Omental fat pad (tissue), 4 donors: Measurements from ENCODE around the gene RBFA. TPM values are rescaled to one million over a fixed set of nuclear protein-coding genes. Genes with fewer than 3 reads are reported as not detected.
"Not testable (repeated sequence)": the region's sequence is repeated elsewhere in the genome, so short reads cannot be mapped to it uniquely, and the experiment has no call there.

Experiments
- ATAC-seq: fragments of 150-250 bp; one replicate; pipeline ENCODE4 v1.9.1; 2016; ENCODE audit warnings: mild to moderate bottlenecking, moderate library complexity; ENCODE audit not compliant: low FRiP score
- DNase-seq: peaks from one replicate; pipeline ENCODE4 v3.0.0-alpha.2; 2019; ENCODE audit warnings: low spot score
- total RNA-seq, 4 donors: library from RNA; depleted of rRNA; stranded (reverse); fragments of >200 nt; gene quantifications; one replicate each; pipeline ENCODE4 v1.1.0, GENCODE V29; 2016
- TF ChIP-seq, protein P1 (sequence below), 3 donors: fragments of 450-650 bp; IDR thresholded peaks; one replicate each; pipeline ENCODE4 v1.5.1; 2016 to 2017; ENCODE audit warnings: antibody characterized with exemption in 3 of 3, mild to moderate bottlenecking in 3 of 3, moderate library complexity in 2 of 3

The RBFA gene
- total RNA-seq, 4 donors from 2014 or later: 26.3 to 45.3 (median 32.8) TPM

DNA sequence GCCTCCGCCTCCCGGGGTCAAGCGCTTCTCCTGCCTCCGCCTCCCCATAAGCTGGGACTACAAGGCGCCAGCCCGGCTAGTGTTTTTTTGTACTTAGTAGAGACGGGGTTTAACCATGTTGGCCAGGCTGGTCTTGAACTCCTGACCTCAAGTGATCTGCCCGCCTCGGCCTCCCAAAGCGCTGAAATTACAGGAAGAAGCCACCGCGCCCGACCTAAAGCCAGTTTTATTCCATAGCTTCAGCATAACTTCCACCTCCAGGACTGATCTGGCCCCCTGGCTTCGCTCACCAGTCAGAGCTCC lies 45.1 kb upstream of the RBFA start:
- DNase-seq: no peak
- TF ChIP-seq, protein P1, sequence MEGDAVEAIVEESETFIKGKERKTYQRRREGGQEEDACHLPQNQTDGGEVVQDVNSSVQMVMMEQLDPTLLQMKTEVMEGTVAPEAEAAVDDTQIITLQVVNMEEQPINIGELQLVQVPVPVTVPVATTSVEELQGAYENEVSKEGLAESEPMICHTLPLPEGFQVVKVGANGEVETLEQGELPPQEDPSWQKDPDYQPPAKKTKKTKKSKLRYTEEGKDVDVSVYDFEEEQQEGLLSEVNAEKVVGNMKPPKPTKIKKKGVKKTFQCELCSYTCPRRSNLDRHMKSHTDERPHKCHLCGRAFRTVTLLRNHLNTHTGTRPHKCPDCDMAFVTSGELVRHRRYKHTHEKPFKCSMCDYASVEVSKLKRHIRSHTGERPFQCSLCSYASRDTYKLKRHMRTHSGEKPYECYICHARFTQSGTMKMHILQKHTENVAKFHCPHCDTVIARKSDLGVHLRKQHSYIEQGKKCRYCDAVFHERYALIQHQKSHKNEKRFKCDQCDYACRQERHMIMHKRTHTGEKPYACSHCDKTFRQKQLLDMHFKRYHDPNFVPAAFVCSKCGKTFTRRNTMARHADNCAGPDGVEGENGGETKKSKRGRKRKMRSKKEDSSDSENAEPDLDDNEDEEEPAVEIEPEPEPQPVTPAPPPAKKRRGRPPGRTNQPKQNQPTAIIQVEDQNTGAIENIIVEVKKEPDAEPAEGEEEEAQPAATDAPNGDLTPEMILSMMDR (IDR thresholded peaks at IDR 0.05): no peak
- no peak for ATAC-seq

DNA sequence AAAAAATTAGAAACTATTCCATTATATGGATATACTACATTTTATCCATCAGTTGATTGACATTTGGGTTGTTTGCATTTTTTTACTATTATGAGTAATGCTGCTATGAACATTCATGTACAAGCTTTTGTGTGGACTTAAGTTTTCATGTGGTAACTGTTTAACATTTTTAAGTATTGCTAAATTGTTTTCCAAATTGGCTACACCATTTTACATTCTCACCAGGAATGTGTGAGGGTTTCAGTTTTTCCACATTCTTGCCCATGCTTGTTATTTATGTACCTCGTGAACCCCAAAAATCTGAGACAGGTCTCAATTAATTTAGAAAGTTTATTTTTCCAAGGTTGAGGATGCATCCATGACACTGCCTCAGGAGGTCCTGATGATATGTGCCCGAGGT lies 42.7 kb upstream of the RBFA start:
- ATAC-seq (no peak), DNase-seq (no peak)
- TF ChIP-seq, protein P1 (IDR thresholded peaks at IDR 0.05): no peak

DNA sequence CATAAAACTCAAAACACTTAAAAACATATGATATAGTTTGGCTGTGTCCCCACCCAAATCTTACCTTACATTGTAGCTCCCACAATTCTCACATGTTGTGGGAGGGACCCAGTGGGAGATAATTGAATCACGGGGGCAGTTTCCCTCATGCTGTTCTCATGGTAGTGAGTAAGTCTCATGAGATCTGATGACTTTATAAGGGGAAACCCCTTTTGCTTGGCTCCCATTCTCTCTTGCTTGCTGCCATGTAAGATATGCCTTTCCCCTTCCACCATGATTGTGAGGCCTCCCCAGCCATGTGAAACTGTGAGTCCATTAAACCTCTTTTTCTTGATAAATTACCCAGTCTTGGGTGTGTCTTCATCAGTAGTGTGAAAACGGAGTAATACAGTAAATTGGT lies 34.5 kb upstream of the RBFA start:
- not testable (repeated sequence) for ATAC-seq, DNase-seq

DNA sequence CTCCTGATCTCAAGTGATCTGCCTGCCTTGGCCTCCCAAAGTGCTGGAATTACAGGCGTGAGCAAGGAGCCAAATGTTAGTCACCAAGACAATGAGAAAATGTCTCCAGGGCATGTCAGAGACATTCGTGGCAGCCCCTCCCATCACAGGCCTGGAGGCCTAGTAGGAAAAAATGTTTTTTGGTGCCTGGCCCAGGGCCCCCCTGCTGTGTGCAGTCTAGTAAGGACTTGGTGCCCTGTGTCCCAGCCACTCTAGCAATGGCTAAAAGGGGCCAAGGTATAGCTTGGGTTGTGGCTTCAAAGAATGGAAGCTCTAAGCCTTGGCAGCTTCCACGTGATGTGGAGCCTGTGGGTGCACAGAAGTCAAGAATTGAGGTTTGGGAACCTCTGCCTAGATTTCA lies 33.4 kb upstream of the RBFA start:
- no peak for ATAC-seq
- no peak for DNase-seq
- TF ChIP-seq, protein P1 (IDR thresholded peaks at IDR 0.05): no peak

DNA sequence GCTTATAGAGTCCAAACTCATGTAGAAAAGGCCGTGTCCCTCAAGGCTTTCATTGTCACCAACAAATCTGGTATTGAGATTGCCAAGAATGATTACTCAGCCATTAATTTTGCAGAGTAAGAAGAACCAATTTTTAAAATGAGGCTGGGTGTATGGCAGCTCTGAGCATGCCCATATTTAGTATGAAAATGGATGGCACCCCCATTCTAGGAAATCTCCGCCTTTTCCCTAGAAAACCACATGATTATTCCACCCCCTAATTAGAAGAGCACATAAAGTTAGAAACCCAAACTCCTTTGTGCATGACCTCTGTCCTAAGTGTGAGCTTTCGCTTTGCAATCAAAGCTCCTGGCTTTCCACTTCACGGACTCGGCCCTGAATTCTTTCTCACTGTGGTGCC lies 31.8 kb upstream of the RBFA start:
- TF ChIP-seq, protein P1 (IDR thresholded peaks at IDR 0.05): no peak
- no peak for ATAC-seq
- DNase-seq: no peak

DNA sequence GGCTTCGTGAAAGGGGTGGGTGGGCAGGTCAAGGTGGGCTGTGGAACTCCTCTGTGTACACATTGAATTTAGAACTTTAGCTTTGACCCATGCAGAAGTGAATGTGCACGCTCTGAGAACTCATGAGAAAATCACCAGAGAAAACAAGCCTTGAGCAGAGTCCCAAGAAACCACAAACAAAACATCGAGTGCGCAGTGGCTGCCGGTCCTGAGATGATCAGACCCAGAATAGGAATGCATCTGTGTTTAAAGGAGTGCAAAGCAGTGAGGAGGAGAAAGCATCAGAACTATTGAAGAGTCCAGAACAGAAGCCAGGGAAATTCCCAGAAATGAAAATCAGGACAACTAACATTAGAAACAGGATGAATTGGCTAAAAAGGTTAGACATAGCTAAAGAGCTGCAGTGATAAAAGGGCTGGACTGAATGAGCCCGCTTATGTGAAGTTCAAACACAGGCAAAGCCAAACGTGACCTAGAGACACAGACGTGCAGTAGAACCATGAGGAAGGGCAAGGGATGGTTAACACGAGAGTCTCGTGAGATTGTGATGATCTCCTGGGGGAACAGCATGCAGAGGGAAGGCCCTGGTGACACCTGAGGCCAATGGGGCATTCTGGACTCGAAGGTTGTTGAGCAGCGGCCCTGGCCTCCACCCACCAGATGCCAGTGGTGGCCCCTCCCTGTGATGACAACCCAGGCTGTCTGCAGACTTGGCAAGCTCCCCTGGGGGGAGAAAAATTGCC lies 29.5 kb upstream of the RBFA start:
- ATAC-seq (no peak), DNase-seq (no peak)
- TF ChIP-seq, protein P1 (IDR thresholded peaks at IDR 0.05): no peak

DNA sequence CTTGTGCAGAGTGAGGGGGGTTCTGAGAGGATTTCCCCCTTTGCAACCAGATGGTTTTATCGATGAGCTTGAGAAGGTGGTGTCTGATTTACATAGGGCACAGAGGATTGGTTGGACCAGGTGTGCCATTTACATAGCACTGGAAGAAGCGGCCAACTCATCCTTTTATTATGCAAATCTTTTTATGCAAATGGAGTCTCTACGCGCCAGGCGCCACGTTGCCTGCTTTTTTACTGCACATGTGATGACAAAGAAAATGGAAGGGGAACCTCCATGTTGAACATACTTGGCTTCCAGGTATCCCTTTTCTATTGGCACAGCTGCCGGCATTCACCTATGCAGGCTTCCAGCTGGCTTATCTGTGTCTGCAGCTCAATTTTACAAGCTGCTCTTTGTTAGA lies 27.5 kb upstream of the RBFA start:
- DNase-seq (no peak), ATAC-seq (no peak)
- TF ChIP-seq, protein P1 (IDR thresholded peaks at IDR 0.05): no peak
